Mesothelial cell of epicardium (in vitro differentiated cells): ENCODE data around the gene PLEKHG7. TPM values are rescaled to one million over a fixed set of nuclear protein-coding genes. Genes with fewer than 3 reads are reported as not detected.
"Not testable (repeated sequence)": the region's sequence is repeated elsewhere in the genome, so short reads cannot be mapped to it uniquely, and the experiment has no call there.

Source experiments
- DNase-seq, 2 experiments: peaks; one replicate each; pipeline ENCODE4 v3.0.0; 2021; ENCODE audit warnings: low spot score in 2 of 2; ENCODE audit not compliant: unreplicated experiment in 2 of 2
- H3K27ac Mint-ChIP-seq: 2 replicates; pipeline ENCODE4 v1.8.0; 2021; ENCODE audit warnings: mixed read lengths
- H3K27me3 Mint-ChIP-seq: 2 replicates; pipeline ENCODE4 v1.8.0; 2021; ENCODE audit warnings: low read depth, mixed read lengths
- H3K36me3 Mint-ChIP-seq: 2 replicates; pipeline ENCODE4 v1.8.0; 2021; ENCODE audit warnings: mixed read lengths
- H3K4me1 Mint-ChIP-seq: 2 replicates; pipeline ENCODE4 v1.8.0; 2021; ENCODE audit warnings: mixed read lengths
- H3K4me3 Mint-ChIP-seq: 2 replicates; pipeline ENCODE4 v1.8.0; 2021; ENCODE audit warnings: mild to moderate bottlenecking, moderate library complexity, mixed read lengths
- H3K9me3 Mint-ChIP-seq: 2 replicates; pipeline ENCODE4 v1.8.0; 2021; ENCODE audit warnings: mixed read lengths
- total RNA-seq: library from RNA; stranded (reverse); gene quantifications from 3 replicates; pipeline ENCODE4 v1.2.1, GENCODE V29; 2021
- TF ChIP-seq, protein P1 (sequence below): fragments of 200-600 bp; sonication (generic); IDR thresholded peaks from one replicate; pipeline ENCODE4 v1.5.0; 2021; ENCODE audit warnings: antibody characterized with exemption; ENCODE audit not compliant: unreplicated experiment

The PLEKHG7 gene
- total RNA-seq, 1 donor from 2014 or later = not detected

DNA sequence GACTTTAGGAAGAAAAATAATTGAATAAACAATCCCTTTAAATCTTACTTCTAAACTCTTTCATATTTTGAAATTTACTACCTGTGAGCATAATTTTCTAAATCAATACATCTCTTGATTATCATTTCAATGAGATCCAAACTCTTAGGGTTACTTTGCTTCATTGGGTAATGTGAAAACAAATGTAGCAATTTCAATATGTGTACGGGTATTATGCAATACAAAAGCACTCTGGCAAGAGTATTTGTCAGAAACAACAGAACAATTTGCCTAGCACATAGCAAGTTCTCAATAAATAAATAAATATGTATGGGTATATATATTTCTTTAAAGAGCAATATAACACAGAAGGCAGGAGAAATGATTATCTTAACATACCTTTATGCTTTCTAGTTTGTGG is 77.1 kb downstream of the PLEKHG7 start:
- Mint-ChIP-seq H3K4me1 (peaks cover 21% of the 10 kb centered on the region), H3K36me3 (peaks cover 9% of the 10 kb centered on the region)

DNA sequence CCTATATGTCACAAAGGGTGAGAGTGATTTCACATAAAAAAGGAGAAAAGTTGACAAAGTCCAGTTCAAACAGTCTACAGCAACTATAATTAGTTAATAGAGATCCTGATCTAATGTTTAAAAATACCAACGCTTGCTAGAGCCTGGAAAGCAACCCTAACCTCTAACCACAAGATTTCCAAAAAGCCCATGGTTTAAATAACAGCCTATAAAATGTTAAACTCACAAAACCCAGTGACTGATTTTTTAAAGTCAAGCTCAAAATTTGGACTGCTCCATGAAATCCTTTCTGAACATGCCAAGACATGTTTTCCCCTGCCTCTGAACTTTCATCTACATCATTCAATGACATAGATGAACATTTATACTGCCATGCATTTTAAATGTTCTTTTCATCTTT is 81.6 kb downstream of the PLEKHG7 start:
- H3K4me1 Mint-ChIP-seq = peaks cover 21% of the 10 kb centered on the region
- no peaks in the 10 kb centered on the region for H3K27me3 Mint-ChIP-seq
- H3K27ac Mint-ChIP-seq = peak overlapping the region; percentile 62
- TF ChIP-seq, protein P1, sequence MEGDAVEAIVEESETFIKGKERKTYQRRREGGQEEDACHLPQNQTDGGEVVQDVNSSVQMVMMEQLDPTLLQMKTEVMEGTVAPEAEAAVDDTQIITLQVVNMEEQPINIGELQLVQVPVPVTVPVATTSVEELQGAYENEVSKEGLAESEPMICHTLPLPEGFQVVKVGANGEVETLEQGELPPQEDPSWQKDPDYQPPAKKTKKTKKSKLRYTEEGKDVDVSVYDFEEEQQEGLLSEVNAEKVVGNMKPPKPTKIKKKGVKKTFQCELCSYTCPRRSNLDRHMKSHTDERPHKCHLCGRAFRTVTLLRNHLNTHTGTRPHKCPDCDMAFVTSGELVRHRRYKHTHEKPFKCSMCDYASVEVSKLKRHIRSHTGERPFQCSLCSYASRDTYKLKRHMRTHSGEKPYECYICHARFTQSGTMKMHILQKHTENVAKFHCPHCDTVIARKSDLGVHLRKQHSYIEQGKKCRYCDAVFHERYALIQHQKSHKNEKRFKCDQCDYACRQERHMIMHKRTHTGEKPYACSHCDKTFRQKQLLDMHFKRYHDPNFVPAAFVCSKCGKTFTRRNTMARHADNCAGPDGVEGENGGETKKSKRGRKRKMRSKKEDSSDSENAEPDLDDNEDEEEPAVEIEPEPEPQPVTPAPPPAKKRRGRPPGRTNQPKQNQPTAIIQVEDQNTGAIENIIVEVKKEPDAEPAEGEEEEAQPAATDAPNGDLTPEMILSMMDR = no peak
- no peaks in the 10 kb centered on the region for H3K9me3 Mint-ChIP-seq
- no peak for DNase-seq
- no peak overlapping the region for H3K4me3 Mint-ChIP-seq
- peaks cover 5% of the 10 kb centered on the region for H3K36me3 Mint-ChIP-seq

More for the DNA sequence above, 77.1 kb downstream of the PLEKHG7 start:
- TF ChIP-seq, protein P1 = no peak
- no peak overlapping the region for H3K4me3 Mint-ChIP-seq
- no peaks in the 10 kb centered on the region for H3K27me3 Mint-ChIP-seq
- no peak for DNase-seq
- H3K27ac Mint-ChIP-seq = no peak overlapping the region
- no peaks in the 10 kb centered on the region for H3K9me3 Mint-ChIP-seq

GRCh38 chr12:92784797-92785562 is 82.2 kb downstream of the PLEKHG7 start:
- peaks cover 6% of the 10 kb centered on the region for H3K36me3 Mint-ChIP-seq
- DNase-seq = no peak
- H3K27me3 Mint-ChIP-seq = no peaks in the 10 kb centered on the region
- peak overlapping the region; percentile 62 for H3K27ac Mint-ChIP-seq
- no peak overlapping the region for H3K4me3 Mint-ChIP-seq
- TF ChIP-seq, protein P1 = peak; percentile 31
- H3K9me3 Mint-ChIP-seq = no peaks in the 10 kb centered on the region
- H3K4me1 Mint-ChIP-seq = peaks cover 21% of the 10 kb centered on the region

GRCh38 chr12:92785563-92785950 is 82.8 kb downstream of the PLEKHG7 start:
- DNase-seq = no peak
- TF ChIP-seq, protein P1 = no peak
- no peaks in the 10 kb centered on the region for H3K27me3 Mint-ChIP-seq

GRCh38 chr12:92786045-92786444 is 83.3 kb downstream of the PLEKHG7 start:
- H3K4me1 Mint-ChIP-seq = peaks cover 21% of the 10 kb centered on the region
- peaks cover 17% of the 10 kb centered on the region for H3K36me3 Mint-ChIP-seq
- no peak overlapping the region for H3K4me3 Mint-ChIP-seq
- H3K27me3 Mint-ChIP-seq = no peaks in the 10 kb centered on the region
- DNase-seq = no peak
- peaks cover 6% of the 10 kb centered on the region for H3K9me3 Mint-ChIP-seq
- H3K27ac Mint-ChIP-seq = peak overlapping the region; percentile 13
- TF ChIP-seq, protein P1 = no peak

More at GRCh38 chr12:92785563-92785950, 82.8 kb downstream of the PLEKHG7 start:
- no peak overlapping the region for H3K4me3 Mint-ChIP-seq
- peaks cover 21% of the 10 kb centered on the region for H3K4me1 Mint-ChIP-seq
- H3K9me3 Mint-ChIP-seq = peaks cover 4% of the 10 kb centered on the region
- H3K27ac Mint-ChIP-seq = no peak overlapping the region
- peaks cover 12% of the 10 kb centered on the region for H3K36me3 Mint-ChIP-seq

DNA sequence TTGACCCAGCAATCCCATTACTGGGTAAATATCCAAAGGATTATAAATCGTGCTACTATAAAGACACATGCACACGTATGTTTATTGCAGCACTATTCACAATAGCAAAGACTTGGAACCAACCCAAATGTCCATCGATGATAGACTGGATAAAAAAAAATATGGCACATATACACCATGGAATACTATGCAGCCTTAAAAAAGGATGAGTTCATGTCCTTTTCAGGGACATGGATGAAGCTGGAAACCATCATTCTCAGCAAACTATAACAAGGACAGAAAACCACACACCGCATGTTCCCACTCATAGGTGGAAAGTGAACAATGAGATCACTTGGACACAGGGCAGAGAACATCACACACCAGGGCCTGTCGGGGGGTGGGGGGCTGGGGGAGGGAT is 91.6 kb downstream of the PLEKHG7 start:
- H3K27ac Mint-ChIP-seq, H3K4me3 Mint-ChIP-seq, H3K27me3 Mint-ChIP-seq, H3K4me1 Mint-ChIP-seq, DNase-seq: not testable (repeated sequence)
- H3K9me3 Mint-ChIP-seq = peaks cover 41% of the 10 kb centered on the region
- peaks cover 57% of the 10 kb centered on the region for H3K36me3 Mint-ChIP-seq
